ENCODE results near the gene DBI. TPM values are rescaled to one million over a fixed set of nuclear protein-coding genes. Genes with fewer than 3 reads are reported as not detected.

The DBI gene
- total RNA-seq, 2 experiments from 2014 or later, result 162 to 182 TPM

Other genes with a start within 250 kb of the DBI start
- not detected for gene C1QL2, start 208.2 kb upstream of the DBI start, total RNA-seq
- under 1 TPM; 0.60 to 0.90 TPM for gene STEAP3, start 143.1 kb upstream of the DBI start, total RNA-seq
- gene C2orf76, start 143 bp upstream of the DBI start, total RNA-seq, result 10 to 100 TPM; 12.3 to 15.6 TPM
- gene TMEM37, start 64.9 kb downstream of the DBI start, total RNA-seq, result not detected
- not detected for gene SCTR, start 157.5 kb downstream of the DBI start, total RNA-seq
- not detected for gene CFAP221, start 177.5 kb downstream of the DBI start, total RNA-seq

Measured in activated naive CD8-positive, alpha-beta T cell treated with anti-CD3 and anti-CD28 coated beads for 36 hours (primary cell).